A549 (cell line): ENCODE measurements around the gene MBP.

Experiments used
- CHD2 ChIP-seq: fragments of 150-350 bp; IDR thresholded peaks from 2 replicates; pipeline ENCODE4 v1.6.1; 2014; ENCODE audit warnings: low read length; ENCODE audit not compliant: partially characterized antibody
- EHF ChIP-seq: fragments of 250-450 bp; sonication (Bioruptor Pico); IDR thresholded peaks from 2 replicates; pipeline ENCODE4 v1.5.0; 2020; ENCODE audit warnings: mild to moderate bottlenecking
- EP300 ChIP-seq, 2 experiments: fragments of >200 bp; sonication (Bioruptor Twin); formaldehyde crosslinking; IDR thresholded peaks; 2 replicates in 1 of 2; 3 replicates in 1 of 2; pipeline ENCODE4 v1.6.1; 2016 to 2017
- FOXS1 ChIP-seq: fragments of 250-450 bp; sonication (Bioruptor Pico); IDR thresholded peaks from 2 replicates; pipeline ENCODE4 v1.5.0; 2020; ENCODE audit warnings: mild to moderate bottlenecking, moderate library complexity
- HMGXB4 ChIP-seq: fragments of 250-450 bp; sonication (Bioruptor Pico); IDR thresholded peaks from 2 replicates; pipeline ENCODE4 v1.5.0; 2021; ENCODE audit warnings: mild to moderate bottlenecking, moderate library complexity, borderline replicate concordance
- HOXA7 ChIP-seq: fragments of 250-450 bp; sonication (Bioruptor Pico); IDR thresholded peaks from 2 replicates; pipeline ENCODE4 v1.5.0; 2020; ENCODE audit warnings: mild to moderate bottlenecking, moderate library complexity
- JUN ChIP-seq, 2 experiments: fragments of >200 bp; sonication (Bioruptor Twin); formaldehyde crosslinking; IDR thresholded peaks; 2 replicates in 1 of 2; 3 replicates in 1 of 2; pipeline ENCODE4 v1.6.1; 2016 to 2017
- POLR2A ChIP-seq: IDR thresholded peaks from 2 replicates; pipeline ENCODE4 v1.6.1; 2012; ENCODE audit warnings: mild to moderate bottlenecking, low read length
- RAD21 ChIP-seq, 2 experiments: fragments of >200 bp in 1 of 2; sonication (Bioruptor Twin) in 1 of 2; formaldehyde crosslinking in 1 of 2; IDR thresholded peaks in 1 of 2; conservative IDR thresholded peaks in 1 of 2; 2 replicates in 1 of 2; 3 replicates in 1 of 2; pipeline ENCODE4 v1.6.1; 2012 to 2018; ENCODE audit warnings: inconsistent platforms in 1 of 2
- REST ChIP-seq: fragments of 200-600 bp; sonication (generic); IDR thresholded peaks from 2 replicates; pipeline ENCODE4 v1.6.1; 2016; ENCODE audit warnings: antibody characterized with exemption, mild to moderate bottlenecking, moderate library complexity
- USF2 ChIP-seq: fragments of 450-650 bp; IDR thresholded peaks from 2 replicates; pipeline ENCODE4 v1.6.1; 2014; ENCODE audit warnings: antibody characterized with exemption
- TF ChIP-seq, protein P1 (sequence below): fragments of >200 bp; sonication (Bioruptor Twin); formaldehyde crosslinking; IDR thresholded peaks from 3 replicates; pipeline ENCODE4 v1.5.1; 2016
- TF ChIP-seq, protein P2 (sequence below): fragments of >200 bp; sonication (Bioruptor Twin); formaldehyde crosslinking; IDR thresholded peaks from 3 replicates; pipeline ENCODE4 v1.6.1; 2016

- TF ChIP-seq EP300 (IDR thresholded peaks at IDR 0.05), result no peak
- TF ChIP-seq, protein P1, sequence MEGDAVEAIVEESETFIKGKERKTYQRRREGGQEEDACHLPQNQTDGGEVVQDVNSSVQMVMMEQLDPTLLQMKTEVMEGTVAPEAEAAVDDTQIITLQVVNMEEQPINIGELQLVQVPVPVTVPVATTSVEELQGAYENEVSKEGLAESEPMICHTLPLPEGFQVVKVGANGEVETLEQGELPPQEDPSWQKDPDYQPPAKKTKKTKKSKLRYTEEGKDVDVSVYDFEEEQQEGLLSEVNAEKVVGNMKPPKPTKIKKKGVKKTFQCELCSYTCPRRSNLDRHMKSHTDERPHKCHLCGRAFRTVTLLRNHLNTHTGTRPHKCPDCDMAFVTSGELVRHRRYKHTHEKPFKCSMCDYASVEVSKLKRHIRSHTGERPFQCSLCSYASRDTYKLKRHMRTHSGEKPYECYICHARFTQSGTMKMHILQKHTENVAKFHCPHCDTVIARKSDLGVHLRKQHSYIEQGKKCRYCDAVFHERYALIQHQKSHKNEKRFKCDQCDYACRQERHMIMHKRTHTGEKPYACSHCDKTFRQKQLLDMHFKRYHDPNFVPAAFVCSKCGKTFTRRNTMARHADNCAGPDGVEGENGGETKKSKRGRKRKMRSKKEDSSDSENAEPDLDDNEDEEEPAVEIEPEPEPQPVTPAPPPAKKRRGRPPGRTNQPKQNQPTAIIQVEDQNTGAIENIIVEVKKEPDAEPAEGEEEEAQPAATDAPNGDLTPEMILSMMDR, result no peak
- TF ChIP-seq, protein P2, sequence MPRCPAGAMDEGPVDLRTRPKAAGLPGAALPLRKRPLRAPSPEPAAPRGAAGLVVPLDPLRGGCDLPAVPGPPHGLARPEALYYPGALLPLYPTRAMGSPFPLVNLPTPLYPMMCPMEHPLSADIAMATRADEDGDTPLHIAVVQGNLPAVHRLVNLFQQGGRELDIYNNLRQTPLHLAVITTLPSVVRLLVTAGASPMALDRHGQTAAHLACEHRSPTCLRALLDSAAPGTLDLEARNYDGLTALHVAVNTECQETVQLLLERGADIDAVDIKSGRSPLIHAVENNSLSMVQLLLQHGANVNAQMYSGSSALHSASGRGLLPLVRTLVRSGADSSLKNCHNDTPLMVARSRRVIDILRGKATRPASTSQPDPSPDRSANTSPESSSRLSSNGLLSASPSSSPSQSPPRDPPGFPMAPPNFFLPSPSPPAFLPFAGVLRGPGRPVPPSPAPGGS, result no peak
- TF ChIP-seq USF2, result no peak
- no peak for TF ChIP-seq RAD21 (conservative IDR thresholded peaks at IDR 0.05 in 1 of 2, IDR thresholded peaks at IDR 0.05 in 1 of 2)
- TF ChIP-seq JUN (IDR thresholded peaks at IDR 0.05), result no peak
- no peak for TF ChIP-seq EHF
- no peak for TF ChIP-seq HOXA7 (CRISPR knock-in tag)
- TF ChIP-seq REST, result no peak
- no peak for TF ChIP-seq POLR2A
- TF ChIP-seq FOXS1, result no peak
- TF ChIP-seq HMGXB4 (CRISPR knock-in tag), result no peak
- no peak for TF ChIP-seq CHD2
These were observed 36.9 kb downstream of the MBP start for GRCh38 chr18:77095391-77096371.
